A673 (cell line): ENCODE data around the gene CACNA2D2. TPM values are rescaled to one million over a fixed set of nuclear protein-coding genes. Genes with fewer than 3 reads are reported as not detected.
A peak's percentile ranks its signal among the peaks of the same experiment; 100 is the strongest.

ENCODE experiments used
- BruUV-seq: library from RNA; stranded (reverse); fragments of 400-500 nt; replicated peaks from 2 replicates; lab custom pipeline; 2021; lab: Mats Ljungman, UMichigan
- CTCF ChIA-PET: fragments of 300-600 bp; sonication (Branson Sonifier 250); formaldehyde crosslinking; loops from one replicate; lab custom pipeline; 2022; ENCODE audit warnings: antibody characterized with exemption; lab: Charles Lee
- POLR2A ChIA-PET: fragments of 300-600 bp; sonication (Branson Sonifier 250); formaldehyde crosslinking; loops from one replicate; lab custom pipeline; 2022; ENCODE audit warnings: antibody characterized with exemption; ENCODE audit not compliant: low non-redundant PET; lab: Charles Lee
- DNase-seq: peaks from one replicate; pipeline ENCODE4 v3.0.0-alpha.2; 2015; ENCODE audit warnings: low spot score
- H3K27ac ChIP-seq: fragments of 200-600 bp; sonication (generic); 2 replicates; pipeline ENCODE4 v1.5.1; 2016; ENCODE audit warnings: mixed run types, low read depth, mild to moderate bottlenecking, mixed read lengths, antibody characterized with exemption, low read length; ENCODE audit not compliant: poor library complexity, severe bottlenecking
- H3K27me3 ChIP-seq: fragments of 200-600 bp; sonication (generic); replicated peaks from 2 replicates; pipeline ENCODE4 v1.6.1; 2017; ENCODE audit warnings: mixed run types, low read depth, mild to moderate bottlenecking, mixed read lengths, antibody characterized with exemption, low read length; ENCODE audit not compliant: insufficient read depth, poor library complexity
- H3K36me3 ChIP-seq: fragments of 200-600 bp; sonication (generic); 2 replicates; pipeline ENCODE4 v1.6.1; 2016; ENCODE audit warnings: mixed run types, mild to moderate bottlenecking, mixed read lengths, antibody characterized with exemption, low read length; ENCODE audit not compliant: insufficient read depth, poor library complexity, severe bottlenecking
- H3K4me1 ChIP-seq: fragments of 200-600 bp; sonication (generic); 2 replicates; pipeline ENCODE4 v1.6.1; 2017; ENCODE audit warnings: mixed run types, mild to moderate bottlenecking, mixed read lengths, antibody characterized with exemption, low read length; ENCODE audit not compliant: insufficient read depth, poor library complexity, severe bottlenecking
- H3K4me3 ChIP-seq: fragments of 200-600 bp; sonication (generic); 2 replicates; pipeline ENCODE4 v1.5.1; 2016; ENCODE audit warnings: low read depth, mixed run types, mild to moderate bottlenecking, mixed read lengths, low read length; ENCODE audit not compliant: poor library complexity, severe bottlenecking
- H3K9me3 ChIP-seq: fragments of 200-600 bp; sonication (generic); 2 replicates; pipeline ENCODE4 v1.6.1; 2016; ENCODE audit warnings: mixed run types, low read depth, mild to moderate bottlenecking, mixed read lengths, antibody characterized with exemption, low read length; ENCODE audit not compliant: poor library complexity, severe bottlenecking
- CTCF ChIP-seq: fragments of 300-800, 200-600 bp; sonication (generic); conservative IDR thresholded peaks from 2 replicates; pipeline ENCODE4 v1.5.1; 2017; ENCODE audit warnings: low read depth, mild to moderate bottlenecking, antibody characterized with exemption, low read length, moderate library complexity, mixed read lengths
- EZH2 ChIP-seq: fragments of 200-600 bp; sonication (generic); IDR thresholded peaks from 2 replicates; pipeline ENCODE4 v1.6.1; 2017; ENCODE audit warnings: borderline replicate concordance, low read depth, mild to moderate bottlenecking, mixed read lengths, antibody characterized with exemption, low read length; ENCODE audit not compliant: poor library complexity, severe bottlenecking
- intact Hi-C: fragments of 100-400 bp; cut with micrococcal nuclease; formaldehyde crosslinking; loops from one replicate; pipeline ENCODE4 v1.10.0; 2022; ENCODE audit not compliant: unreplicated experiment
- total RNA-seq: library from RNA; stranded (reverse); gene quantifications from 2 replicates; pipeline ENCODE4 v1.2.3, GENCODE V29; 2021

Gene CACNA2D2
- total RNA-seq, 1 experiment from 2014 or later: 0.17 TPM

- TF ChIP-seq CTCF (no peak), EZH2 (no peak)
- POLR2A ChIA-PET: no interaction called here
Observed at GRCh38 chr3:50354186-50354764, 149.2 kb downstream of the CACNA2D2 start.

GRCh38 chr3:50353245-50354004 lies 150.0 kb downstream of the CACNA2D2 start:
- ChIA-PET POLR2A (no interaction called here), CTCF (no interaction called here)
- no peak for DNase-seq
- no TSS peak for BruUV-seq
- TF ChIP-seq CTCF (no peak), EZH2 (no peak)
- Histone ChIP-seq H3K4me1 (peaks cover 5% of the 10 kb centered on the region), H3K27ac (no peak overlapping the region), H3K4me3 (no peak overlapping the region), H3K27me3 (no peaks in the 10 kb centered on the region), H3K9me3 (no peaks in the 10 kb centered on the region), H3K36me3 (peaks cover 3% of the 10 kb centered on the region)
- intact Hi-C loops: loop anchor here (5.0 kb wide), 1 partner anchor 189 kb away; no protein-coding TSS in a partner anchor

More at GRCh38 chr3:50354186-50354764, 149.2 kb downstream of the CACNA2D2 start:
- Histone ChIP-seq H3K27ac (no peak overlapping the region), H3K9me3 (no peaks in the 10 kb centered on the region), H3K4me1 (peaks cover 5% of the 10 kb centered on the region), H3K36me3 (peaks cover 3% of the 10 kb centered on the region), H3K27me3 (no peaks in the 10 kb centered on the region), H3K4me3 (no peak overlapping the region)
- intact Hi-C loops: loop anchor here (5.0 kb wide), 1 partner anchor 188 kb away; no protein-coding TSS in a partner anchor
- CTCF ChIA-PET: no interaction called here
- no peak for DNase-seq
- no TSS peak for BruUV-seq

GRCh38 chr3:50352781-50353180 lies 150.7 kb downstream of the CACNA2D2 start:
- intact Hi-C loops: loop anchor here (5.0 kb wide), 1 partner anchor 190 kb away; no protein-coding TSS in a partner anchor
- H3K4me1 ChIP-seq: peaks cover 5% of the 10 kb centered on the region
- CTCF ChIA-PET: no interaction called here
- H3K27ac ChIP-seq: no peak overlapping the region
- POLR2A ChIA-PET: no interaction called here
- H3K27me3 ChIP-seq: no peaks in the 10 kb centered on the region
- TF ChIP-seq CTCF: 0 out of 2 replicates have a peak, but pooled peaks have one; percentile 18
- no peak for TF ChIP-seq EZH2
- no peak for DNase-seq
- peaks cover 3% of the 10 kb centered on the region for H3K36me3 ChIP-seq
- BruUV-seq: TSS peak; percentile 54
- no peaks in the 10 kb centered on the region for H3K9me3 ChIP-seq
- H3K4me3 ChIP-seq: no peak overlapping the region
